M059J (cell line): Measurements from ENCODE around the gene EIPR1. TPM values are rescaled to one million over a fixed set of nuclear protein-coding genes. Genes with fewer than 3 reads are reported as not detected.
A peak's percentile ranks its signal among the peaks of the same experiment; 100 is the strongest.
"Not testable (repeated sequence)": the region's sequence is repeated elsewhere in the genome, so short reads cannot be mapped to it uniquely, and the experiment has no call there.

Experiments
- DNase-seq: peaks from one replicate; pipeline ENCODE4 v3.0.0-alpha.2; 2012; ENCODE audit warnings: low read depth
- total RNA-seq: library from RNA; depleted of rRNA; stranded (reverse); fragments of >200 nt; shearing (Covaris generic); gene quantifications from 2 replicates; pipeline ENCODE4 v1.2.3, GENCODE V29; 2014

EIPR1 gene
- total RNA-seq, 1 experiment from 2014 or later, result 61.2 TPM

DNA sequence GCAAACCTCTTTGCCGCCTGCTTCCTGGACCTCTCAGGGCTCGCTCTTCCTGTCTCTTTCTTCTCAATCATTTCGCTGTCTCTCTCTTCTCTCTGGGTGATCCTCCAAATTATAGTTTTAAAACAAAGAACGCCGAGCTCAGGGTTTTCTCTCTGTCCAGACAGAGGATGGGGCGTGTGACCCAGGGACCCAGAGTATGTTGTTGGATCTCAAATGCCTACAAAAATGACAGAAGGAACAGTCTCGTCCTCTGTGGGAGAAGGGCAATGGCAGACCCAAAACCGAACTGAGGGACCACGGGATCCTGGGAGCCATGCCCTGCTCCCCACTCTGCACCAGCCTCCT lies 88.5 kb downstream of the EIPR1 start:
- no peak for DNase-seq

DNA sequence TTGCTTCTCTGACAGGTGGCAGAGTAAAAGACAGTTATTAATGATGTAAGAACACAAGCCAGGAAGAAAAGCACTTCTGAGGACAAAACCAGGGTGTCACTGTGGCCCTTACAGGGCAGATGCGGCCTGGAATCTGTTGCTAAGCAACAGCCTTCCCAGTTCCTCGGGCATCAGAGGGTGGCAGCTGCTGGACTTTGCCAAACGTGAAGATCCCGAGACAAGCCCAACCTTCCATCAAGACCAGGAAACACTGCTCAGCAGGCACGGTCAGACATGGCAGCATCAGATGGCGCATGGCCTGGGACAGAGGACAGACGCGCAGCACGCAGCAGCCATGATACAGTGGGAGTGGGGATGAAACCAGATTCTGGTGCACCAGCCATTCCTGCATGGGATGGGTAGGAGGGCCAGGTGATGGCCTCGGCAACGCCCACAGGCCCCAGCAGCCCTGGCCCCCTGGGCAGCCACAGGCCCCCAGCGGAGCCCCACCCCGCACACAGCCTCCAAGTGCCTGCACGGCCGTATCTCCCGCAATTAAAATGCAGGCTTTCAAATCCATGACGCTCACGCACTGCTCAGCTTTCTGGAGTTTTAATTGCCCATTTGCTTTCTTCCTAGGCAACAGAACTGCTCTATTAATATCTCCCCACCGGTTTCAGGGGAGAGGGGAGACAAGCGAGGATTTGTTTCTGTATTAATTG lies 89.0 kb downstream of the EIPR1 start:
- DNase-seq, result no peak

DNA sequence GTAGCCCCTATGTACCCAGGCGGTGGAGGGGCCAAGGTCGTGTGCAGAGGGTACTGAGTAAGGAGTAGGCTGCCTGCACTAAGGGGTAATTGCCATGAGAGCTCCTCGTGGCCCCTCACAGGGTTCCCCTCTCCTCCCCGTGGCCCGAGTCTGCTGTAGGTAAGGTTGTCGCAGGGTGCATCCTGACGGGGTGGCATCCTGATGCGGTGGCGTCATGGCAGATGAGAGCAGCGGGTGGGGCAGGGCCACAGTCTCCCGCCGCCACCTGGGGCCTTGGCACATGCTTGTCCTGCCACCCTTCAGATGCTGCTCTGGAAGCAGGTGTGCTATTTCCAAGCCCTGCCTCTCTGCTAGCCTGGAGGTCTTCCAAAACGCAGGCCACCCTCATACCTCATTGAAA lies 89.7 kb downstream of the EIPR1 start:
- no peak for DNase-seq

DNA sequence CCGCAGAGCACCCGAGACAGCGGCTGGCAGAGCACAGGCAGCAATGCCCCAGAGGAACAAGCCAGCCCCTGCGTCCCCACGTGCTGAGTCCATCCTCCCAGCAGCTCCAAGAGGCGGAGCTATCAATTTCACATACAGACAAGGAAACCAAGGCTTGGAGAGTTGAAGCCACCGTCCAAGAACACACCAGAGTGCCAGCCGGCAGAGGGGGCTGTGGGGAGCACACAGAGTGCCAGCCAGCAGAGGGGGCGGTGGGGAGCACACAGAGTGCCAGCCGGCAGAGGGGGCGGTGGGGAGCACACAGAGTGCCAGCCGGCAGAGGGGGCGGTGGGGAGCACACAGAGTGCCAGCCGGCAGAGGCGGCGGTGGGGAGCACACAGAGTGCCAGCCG lies 91.0 kb downstream of the EIPR1 start:
- DNase-seq, result not testable (repeated sequence)

DNA sequence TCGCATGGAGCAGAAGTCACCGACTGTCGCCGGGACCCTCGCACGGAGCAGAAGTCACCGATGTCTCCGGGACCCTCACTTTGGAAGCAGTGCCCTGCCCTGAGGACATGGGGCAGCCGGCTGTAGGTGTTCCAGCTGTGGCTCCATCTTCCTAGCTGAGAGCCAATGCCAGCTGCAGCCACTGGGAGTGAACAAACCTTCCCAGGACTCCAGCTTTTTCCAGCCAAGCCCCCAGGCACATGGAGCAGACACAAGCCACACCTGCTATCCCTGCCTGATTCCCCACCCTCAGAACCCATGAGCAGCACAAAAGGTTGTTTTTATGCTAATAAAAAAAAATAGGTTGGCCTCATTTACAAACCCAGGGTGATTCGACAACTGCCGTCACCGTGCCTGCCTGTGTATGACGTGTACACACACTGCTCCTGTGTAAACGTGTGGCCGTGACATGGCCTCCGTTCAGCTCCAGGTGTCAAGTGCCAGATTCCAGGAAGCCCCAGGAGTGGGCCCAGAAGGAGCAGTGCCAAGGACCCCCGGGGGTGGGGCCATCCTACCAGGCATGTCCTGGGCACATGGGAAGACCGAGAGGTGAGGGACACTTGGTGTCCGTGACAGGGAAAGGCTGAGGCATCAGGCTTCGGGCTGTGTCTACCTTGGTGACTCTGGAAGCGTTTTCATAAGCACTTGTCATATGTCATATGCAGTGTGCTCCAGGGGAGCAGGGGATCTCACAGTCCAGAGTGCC lies 91.5 kb downstream of the EIPR1 start:
- DNase-seq, result peak; percentile 1

DNA sequence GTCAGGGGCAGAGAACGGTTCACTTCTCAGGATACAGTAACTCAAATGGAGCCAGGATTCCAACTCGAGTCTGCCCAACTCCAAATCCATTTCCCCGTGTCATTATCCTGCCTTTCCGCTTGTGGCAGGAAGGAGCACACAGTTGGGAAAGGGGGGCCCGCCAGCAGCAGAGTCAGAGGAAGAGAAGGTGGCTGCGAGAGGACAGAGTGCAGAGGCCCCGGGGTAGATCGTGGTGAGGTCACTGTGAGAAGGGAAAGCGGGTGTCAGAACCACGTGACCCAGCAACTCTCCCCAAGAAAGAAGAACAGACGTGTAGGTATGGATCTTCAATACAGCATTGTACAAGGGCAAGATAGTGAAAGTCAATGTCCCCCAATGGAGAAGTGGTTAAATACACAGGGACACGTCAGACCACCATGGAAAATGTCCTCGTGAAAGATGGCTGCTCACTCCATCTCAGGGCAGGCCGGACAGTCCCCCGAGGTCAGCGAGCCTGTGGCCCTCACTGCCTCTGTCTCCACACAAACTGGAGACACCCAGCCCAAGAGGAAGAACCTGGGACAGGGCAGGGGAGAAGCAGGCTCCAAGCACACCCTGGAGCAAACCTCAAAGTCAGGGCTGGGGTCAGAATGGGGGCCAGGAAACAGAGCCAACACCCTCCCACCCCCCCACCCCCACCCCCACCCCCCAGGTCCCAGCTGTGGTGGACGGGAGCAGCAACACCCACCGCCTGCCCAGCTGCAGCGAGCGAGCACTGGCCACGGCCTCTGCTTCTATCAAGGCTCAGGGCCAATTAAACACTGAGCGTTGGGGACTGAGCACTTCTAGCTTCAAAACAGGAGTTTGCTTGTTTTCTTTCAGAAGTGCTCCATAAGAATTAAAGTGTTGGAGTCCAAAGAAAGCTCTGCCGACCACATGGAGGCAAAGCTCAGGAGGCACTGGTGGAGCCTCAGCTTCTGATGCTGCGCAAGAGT lies 92.7 kb downstream of the EIPR1 start:
- DNase-seq, result no peak

DNA sequence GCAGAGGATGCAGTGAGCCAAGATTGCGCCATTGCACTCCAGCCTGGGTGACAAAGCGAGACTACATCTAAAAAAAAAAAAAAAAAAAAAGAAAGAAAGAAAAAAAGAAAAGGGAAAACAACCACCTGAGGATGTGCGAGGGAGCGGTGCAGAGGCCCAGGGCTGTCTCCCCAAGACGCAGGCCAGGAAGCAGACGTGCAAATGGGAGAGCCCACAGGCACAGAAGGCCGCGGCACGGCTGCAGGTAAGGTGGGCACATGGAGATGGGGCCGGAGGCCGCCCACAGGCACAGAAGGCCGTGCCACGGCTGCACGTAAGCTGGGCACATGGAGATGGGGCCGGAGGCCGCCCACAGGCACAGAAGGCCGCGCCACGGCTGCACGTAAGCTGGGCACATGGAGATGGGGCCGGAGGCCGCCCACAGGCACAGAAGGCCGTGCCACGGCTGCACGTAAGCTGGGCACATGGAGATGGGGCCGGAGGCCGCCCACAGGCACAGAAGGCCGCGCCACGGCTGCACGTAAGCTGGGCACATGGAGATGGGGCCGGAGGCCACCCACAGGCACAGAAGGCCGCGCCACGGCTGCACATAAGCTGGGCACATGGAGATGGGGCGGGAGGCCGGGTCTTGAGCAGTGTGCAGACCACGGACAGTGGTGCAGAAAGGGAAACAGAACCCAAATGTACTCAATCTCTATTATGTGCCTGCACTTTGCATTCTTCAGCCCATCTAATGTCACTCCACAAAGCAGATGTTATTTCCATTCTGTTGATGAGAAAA lies 93.6 kb downstream of the EIPR1 start:
- DNase-seq, result not testable (repeated sequence)

DNA sequence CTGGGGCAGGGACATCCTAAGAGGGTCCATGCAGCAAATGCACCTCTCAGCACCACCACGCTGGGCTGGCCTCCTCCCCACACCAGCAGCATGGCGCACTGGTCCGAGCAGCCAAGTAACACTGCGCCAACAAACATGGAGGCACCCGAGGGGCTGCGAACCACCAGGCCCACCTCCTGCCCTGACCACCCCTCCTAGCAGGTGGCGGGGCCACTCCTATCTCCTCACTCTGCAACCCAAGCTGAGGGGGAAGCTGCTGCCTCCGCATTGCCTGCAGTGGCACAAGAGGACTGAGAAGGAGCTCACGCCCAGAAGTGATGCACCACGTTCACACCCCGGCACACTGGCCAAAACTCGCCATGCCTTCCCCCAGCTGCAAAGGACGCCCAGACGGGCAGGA lies 94.4 kb downstream of the EIPR1 start:
- DNase-seq, result no peak

DNA sequence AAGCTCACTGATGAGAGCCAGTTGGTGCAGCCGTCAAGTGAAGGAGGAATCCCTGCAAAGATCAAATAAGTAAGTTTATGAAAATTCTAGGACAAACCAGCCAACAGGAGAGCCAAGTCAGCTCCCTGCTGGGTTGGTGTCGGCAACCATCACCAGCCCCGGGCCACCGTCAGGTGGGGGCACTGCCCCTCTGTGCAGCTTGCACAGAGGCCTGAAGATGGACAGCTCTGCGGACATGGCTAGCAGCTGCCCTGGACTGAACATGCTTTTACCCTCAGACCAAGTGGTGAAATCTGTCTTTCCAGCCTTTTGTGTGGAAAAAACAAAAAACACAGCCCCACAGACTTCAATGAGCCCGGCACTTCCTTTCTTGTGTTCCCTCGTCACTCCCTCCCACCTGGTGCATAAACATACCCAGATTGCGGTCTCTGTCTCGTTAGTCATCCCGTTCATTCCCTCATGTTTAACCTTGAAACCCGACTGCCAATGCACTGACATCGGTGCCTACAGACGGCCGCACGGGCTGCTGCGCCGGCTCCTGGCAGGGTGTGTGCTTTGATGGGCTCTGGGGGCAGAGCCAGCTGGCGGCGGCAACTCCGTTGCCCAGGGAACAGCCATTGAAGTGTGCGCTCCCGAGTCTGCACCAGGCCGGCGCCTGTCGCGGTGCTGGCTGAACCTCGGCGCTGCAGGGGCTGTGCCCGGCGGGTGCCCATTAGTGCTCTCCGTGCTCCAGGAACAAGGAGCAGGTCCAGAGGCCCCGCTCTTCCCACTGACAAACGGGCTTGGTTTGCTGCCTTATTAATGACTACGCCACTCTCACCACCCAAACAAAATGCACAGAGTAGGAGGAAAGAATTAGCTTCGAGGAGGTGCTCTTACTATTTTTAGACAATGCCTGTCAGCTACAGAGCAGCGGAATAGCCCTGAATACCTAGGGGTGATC lies 95.3 kb downstream of the EIPR1 start:
- peak; percentile 95 for DNase-seq

DNA sequence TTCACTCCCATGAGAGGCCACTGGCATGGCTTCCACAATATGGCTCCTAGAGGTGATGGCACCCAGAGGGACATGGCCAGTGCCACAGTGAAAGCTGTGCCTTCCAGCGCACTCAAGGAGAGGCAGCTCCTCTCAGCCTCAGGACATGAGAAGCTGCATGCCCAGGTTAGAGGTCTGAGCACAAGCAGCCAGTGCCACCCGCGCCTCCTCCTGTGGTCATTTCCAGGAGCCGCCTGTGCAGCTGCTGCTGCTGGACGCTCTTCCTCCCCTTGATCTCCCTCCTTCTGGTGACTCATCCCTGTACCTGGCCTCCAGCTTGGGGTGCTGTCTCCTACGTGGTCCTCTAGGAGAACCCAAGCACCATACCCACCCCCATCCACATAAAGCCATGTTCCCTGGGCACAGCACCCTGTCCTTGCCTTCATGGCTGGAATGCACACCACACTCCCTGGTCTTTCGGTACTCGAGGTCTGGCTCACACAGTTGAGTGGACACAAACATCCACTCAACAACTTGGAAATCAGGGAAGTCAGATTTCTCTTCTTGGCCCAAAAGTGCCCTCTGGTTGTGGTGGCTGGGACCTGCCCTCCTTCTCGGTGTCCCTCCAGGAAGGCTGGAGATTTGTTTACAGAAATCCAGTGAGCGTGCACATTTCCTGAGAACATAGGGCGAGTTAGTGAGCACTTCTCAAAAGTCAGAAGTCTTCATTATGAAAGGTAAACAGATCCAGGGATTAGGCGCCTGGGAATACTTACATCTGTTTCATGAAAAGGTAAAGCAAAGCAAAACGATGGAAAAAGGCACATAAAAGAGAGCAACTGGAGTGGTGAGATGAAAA lies 96.7 kb downstream of the EIPR1 start:
- DNase-seq, result no peak

DNA sequence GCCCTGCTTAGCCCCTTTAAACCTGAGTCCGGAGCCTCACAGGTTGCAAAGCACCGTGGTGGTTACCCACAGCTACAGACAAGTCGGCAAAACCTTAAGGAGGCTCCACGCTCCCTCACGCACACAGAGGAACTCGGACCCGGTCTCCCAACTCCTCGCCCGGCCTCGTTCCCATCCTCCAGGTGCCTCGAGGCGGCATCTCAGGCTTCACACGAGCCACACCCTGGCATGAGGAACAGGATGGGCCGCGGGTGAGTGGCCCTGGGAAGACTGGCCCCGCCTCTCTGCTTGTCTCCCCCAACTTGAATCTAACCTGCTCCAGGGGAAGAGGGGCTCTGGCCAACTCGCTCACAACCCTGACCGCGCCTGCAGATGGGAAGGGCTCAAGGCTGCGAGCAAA lies 97.4 kb downstream of the EIPR1 start:
- DNase-seq, result no peak

DNA sequence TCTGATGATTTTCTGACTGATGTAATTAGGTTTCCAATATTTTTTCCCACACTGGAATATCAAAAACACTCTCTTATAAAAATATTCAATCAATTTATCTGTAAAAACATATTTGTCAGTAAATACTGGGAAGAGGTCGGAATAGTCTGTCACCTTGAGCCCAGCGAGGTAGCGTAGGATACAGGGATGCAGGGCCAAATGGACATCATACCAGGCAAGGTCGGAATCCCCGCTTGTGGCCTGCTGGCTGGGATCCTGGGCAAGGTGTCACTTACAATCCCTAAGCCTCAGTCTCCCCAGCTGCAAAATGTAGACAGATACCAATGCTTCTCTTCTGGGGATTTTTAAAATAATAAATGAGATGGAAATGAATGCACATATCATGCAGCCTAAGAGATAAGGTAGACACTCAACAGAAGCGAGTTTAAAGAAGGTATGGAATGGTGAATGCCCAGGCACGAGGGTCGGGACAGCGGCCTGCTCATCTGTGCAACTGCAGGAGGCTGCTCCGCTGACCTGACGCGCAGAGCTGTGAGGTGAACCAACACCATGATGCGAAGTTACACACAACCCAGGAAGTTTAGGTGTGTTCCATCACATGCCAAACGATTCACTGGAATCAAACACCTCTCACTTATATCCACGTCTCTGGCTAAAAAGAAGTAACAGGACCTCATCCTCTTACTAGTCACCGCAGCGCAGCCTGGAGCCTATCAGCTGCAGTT lies 98.2 kb downstream of the EIPR1 start:
- no peak for DNase-seq

DNA sequence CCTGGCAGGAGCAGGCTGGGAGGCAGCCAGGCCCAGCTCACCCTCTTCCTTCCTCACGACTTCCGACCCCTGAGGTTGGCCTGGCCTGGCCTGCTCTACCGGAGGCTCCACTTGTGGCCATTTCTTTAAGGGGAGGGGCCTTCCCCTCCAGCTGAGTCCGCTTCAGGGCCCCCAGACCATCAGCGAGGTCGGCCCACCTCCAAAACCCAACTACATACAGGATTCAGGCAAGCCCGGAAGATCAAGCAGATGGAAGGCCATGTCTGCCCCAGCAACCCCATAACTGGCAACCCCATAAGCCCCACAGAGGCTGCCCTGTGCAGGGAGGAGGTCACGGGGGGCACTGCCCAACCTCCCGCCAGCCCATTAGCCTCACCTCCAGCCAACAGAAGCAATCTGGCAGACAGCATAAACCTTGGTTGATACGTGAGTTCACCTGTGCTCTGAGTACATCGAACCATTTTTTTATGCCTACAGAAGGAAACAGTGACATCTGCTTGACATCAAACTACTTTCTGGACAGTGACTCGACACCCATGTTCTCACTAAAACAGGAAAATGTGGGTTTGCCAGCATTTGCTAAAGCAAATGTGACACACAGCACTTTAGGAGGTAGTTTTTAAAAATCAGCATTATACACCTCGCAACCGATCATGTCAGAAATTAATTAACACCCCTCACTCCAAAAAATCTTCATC lies 98.9 kb downstream of the EIPR1 start:
- no peak for DNase-seq

DNA sequence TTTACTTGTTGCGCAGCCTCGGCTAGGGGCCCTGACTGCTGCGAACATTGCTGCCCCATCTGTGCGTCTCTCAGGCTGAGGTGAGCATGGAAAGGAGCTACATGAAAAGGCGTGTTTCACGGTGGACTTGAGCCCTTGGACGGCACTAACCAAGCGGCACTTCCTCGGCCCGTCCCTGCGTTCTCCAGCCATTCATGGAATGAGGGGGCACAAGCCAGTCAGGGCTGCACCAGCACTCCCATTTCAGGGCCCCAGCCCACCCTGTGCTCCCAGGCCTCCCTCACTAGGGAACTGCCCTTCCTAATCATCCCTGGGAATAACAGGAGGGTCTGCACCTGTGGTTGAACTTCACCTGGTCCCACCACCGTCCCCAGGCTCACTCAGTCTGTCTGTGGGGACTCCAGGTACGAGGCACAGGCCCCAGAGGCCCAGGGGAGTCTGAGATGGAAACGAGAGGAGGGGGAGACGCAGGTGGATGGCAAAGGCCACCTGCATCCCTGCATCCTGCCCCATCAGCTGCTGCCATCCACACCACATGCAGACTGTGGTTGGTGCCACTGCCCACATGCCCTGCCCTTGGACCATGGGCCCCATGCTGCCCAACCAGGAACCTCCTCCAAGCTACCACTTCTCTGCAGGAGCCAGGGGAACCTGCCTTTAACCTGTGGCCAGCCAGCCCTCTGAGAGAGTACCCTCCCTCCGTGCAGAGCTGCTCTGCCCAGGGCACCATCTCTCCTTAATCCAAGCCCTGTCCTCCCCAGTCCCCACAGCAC lies 99.7 kb downstream of the EIPR1 start:
- no peak for DNase-seq

DNA sequence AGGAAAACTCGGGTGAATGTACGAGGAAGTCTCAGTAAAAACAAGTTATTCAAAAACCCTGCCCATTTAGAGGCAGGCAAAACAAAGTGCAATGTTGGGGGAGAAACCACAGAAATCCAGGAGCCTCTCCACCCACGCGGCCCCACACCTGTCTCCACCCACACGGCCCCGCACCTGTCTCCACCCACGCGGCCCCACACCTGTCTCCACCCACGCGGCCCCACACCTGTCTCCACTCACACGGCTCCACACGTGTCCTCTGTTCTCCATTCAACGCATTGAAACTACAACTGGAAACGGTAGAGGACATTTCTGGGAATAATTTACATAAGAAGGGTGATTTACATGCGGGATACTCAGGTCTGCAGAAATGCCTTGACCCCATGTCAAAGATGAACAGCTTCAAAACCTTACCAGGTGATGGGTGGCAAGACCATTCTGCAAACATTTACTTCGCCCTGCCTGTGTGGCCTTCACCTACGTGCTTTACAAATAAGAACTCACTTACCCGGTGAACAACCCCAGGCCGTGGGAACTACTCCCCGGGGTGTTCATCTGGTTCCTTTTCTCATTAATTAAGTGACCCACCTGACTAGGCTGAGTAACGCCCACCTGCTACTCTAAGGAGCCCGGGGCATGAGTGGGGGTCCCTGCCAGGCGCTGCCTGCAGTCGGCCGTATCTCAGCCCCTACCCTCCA lies 100.4 kb downstream of the EIPR1 start:
- no peak for DNase-seq

DNA sequence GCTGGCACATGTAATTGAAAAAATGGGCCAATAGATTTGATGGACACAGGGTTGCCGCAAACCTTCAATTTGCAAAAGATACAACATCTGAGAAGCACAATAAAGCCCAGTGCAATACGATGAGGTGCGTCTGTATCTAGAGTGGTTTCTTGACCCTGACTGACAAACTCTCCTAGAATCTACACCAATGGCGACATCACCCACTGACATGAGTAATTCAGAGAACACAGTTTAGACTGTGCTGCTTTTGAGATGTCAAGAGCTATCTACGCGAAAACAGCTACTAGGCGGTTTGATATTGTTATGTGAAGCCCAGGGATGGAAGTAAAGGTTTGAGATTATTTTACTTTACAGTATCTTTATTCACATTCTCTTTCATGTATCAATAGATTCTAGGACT lies 104.9 kb downstream of the EIPR1 start:
- DNase-seq, result no peak

DNA sequence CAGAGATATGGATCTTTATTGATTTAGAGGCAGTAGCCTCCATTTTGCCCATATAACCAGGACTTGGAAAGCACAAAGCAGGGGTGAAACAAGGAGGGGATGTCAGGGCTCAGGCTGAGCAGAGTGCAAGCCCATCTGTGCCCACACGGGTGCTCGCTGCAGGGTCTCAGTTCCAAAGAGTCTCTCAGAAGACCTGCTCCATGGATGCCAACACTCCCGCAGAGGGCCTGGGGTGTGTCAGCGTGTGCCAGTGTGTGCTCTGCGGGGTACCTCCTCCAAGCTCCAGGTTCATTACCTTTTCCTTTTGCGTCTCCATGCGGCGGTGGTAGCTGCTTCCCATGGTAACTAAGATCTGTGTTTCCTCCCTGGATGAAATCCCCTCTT lies 107.5 kb downstream of the EIPR1 start:
- no peak for DNase-seq
